H1 (cell line): ENCODE data around the gene LMTK2. TPM values are rescaled to one million over a fixed set of nuclear protein-coding genes. Genes with fewer than 3 reads are reported as not detected.

ENCODE experiments used
- CTCF ChIA-PET: fragments of 300-600 bp; sonication (Branson Sonifier 250); formaldehyde crosslinking; loops from one replicate; lab custom pipeline; 2021; ENCODE audit not compliant: partially characterized antibody; lab: Charles Lee
- POLR2A ChIA-PET: fragments of 300-600 bp; sonication (Branson Sonifier 250); formaldehyde crosslinking; loops from one replicate; lab custom pipeline; 2021; ENCODE audit warnings: inconsistent platforms; ENCODE audit not compliant: partially characterized antibody; lab: Charles Lee
- DNase-seq, 2 experiments: peaks; one replicate each; pipeline versions ENCODE4 v3.0.0 to v3.0.0-alpha.2; 2010 to 2022; ENCODE audit warnings: low spot score in 2 of 2, low read depth in 1 of 2, mixed read lengths in 1 of 2
- FAIRE-seq: peaks from 2 replicates; lab custom pipeline; 2011; peaks lifted over from hg19 to GRCh38; lab: Jason Lieb, UNC
- H2AFZ ChIP-seq: 2 replicates; pipeline ENCODE4 v1.8.1; 2012; ENCODE audit warnings: low read length, inconsistent platforms
- H2AK5ac ChIP-seq: 2 replicates; pipeline ENCODE4 v1.6.1; 2013; ENCODE audit warnings: low read depth, low read length
- H2BK120ac ChIP-seq: replicated peaks from 2 replicates; pipeline ENCODE3; 2013; ENCODE audit warnings: low read depth, low read length, inconsistent platforms
- H2BK12ac ChIP-seq: 2 replicates; pipeline ENCODE4 v1.6.1; 2013; ENCODE audit warnings: low read depth, low read length
- H2BK15ac ChIP-seq: 2 replicates; pipeline ENCODE4 v1.6.1; 2013; ENCODE audit warnings: low read length
- H2BK20ac ChIP-seq: 2 replicates; pipeline ENCODE4 v1.6.1; 2013; ENCODE audit warnings: low read length
- H2BK5ac ChIP-seq: 2 replicates; pipeline ENCODE4 v1.6.1; 2013; ENCODE audit warnings: low read depth, low read length
- H3K14ac ChIP-seq: 2 replicates; pipeline ENCODE4 v1.6.1; 2013; ENCODE audit warnings: inconsistent platforms; ENCODE audit not compliant: insufficient read length
- H3K18ac ChIP-seq: 2 replicates; pipeline ENCODE4 v1.6.1; 2013; ENCODE audit warnings: low read length; ENCODE audit errors: extremely low read depth
- H3K23ac ChIP-seq: 2 replicates; pipeline ENCODE4 v1.6.1; 2013; ENCODE audit warnings: inconsistent platforms; ENCODE audit not compliant: insufficient read length
- H3K23me2 ChIP-seq: 2 replicates; pipeline ENCODE4 v1.6.1; 2013; ENCODE audit warnings: low read depth, low read length
- H3K27ac ChIP-seq: 2 replicates; pipeline ENCODE4 v1.6.1; 2011; ENCODE audit warnings: low read depth, low read length, inconsistent platforms
- H3K27me3 ChIP-seq, 4 experiments: replicated peaks in 1 of 4; 1 replicate in 1 of 4; 2 replicates in 3 of 4; pipeline versions ENCODE4 v1.6.1 to v1.8.1; 2011 to 2013; ENCODE audit warnings: low read length in 3 of 4, mild to moderate bottlenecking in 3 of 4, inconsistent platforms in 2 of 4, mixed read lengths in 2 of 4, moderate library complexity in 1 of 4; ENCODE audit not compliant: control insufficient read depth in 3 of 4, insufficient read depth in 3 of 4; ENCODE audit errors: extremely low read depth in 1 of 4
- H3K36me3 ChIP-seq, 4 experiments: 2 replicates each; pipeline versions ENCODE4 v1.6.1 to v1.8.1; 2011 to 2013; ENCODE audit warnings: mild to moderate bottlenecking in 4 of 4, low read length in 3 of 4, moderate library complexity in 2 of 4, control low read depth in 1 of 4, inconsistent platforms in 1 of 4; ENCODE audit not compliant: insufficient read depth in 4 of 4, control insufficient read depth in 2 of 4
- H3K4ac ChIP-seq: replicated peaks from 2 replicates; pipeline ENCODE3; 2013; ENCODE audit warnings: low read length, low read depth, mixed read lengths, inconsistent platforms; ENCODE audit not compliant: insufficient read length
- H3K4me1 ChIP-seq, 4 experiments: replicated peaks in 1 of 4; 1 replicate in 1 of 4; 2 replicates in 3 of 4; pipeline versions ENCODE4 v1.6.1 to v1.8.1; 2011 to 2013; ENCODE audit warnings: low read length in 3 of 4, inconsistent platforms in 2 of 4, mixed read lengths in 1 of 4; ENCODE audit not compliant: insufficient read depth in 4 of 4, control insufficient read depth in 3 of 4
- H3K4me2 ChIP-seq, 2 experiments: 2 replicates each; pipeline versions ENCODE4 v1.6.1 to v1.8.1; 2011 to 2013; ENCODE audit warnings: low read depth in 2 of 2, low read length in 2 of 2, control low read depth in 1 of 2, inconsistent platforms in 1 of 2, mild to moderate bottlenecking in 1 of 2; ENCODE audit not compliant: insufficient read depth in 1 of 2
- H3K4me3 ChIP-seq, 4 experiments: fragments of 200-600, 300-600 bp in 1 of 4; sonication (generic), shearing (Covaris generic), sonication (Bioruptor Twin) in 1 of 4; 2 replicates each; pipeline versions ENCODE4 v1.5.1 to v1.8.1; 2011 to 2016; ENCODE audit warnings: low read length in 4 of 4, low read depth in 3 of 4, control low read depth in 2 of 4, inconsistent platforms in 2 of 4, mild to moderate bottlenecking in 2 of 4, mixed read lengths in 1 of 4, moderate library complexity in 1 of 4; ENCODE audit not compliant: insufficient read depth in 2 of 4; ENCODE audit errors: extremely low read depth in 1 of 4
- H3K56ac ChIP-seq: replicated peaks from 2 replicates; pipeline ENCODE3; 2013; ENCODE audit warnings: low read depth, mild to moderate bottlenecking, mixed read lengths, low read length, inconsistent platforms; ENCODE audit not compliant: insufficient read length
- H3K79me1 ChIP-seq: 2 replicates; pipeline ENCODE4 v1.6.1; 2013; ENCODE audit warnings: low read depth, low read length, control low read depth
- H3K79me2 ChIP-seq, 2 experiments: 2 replicates each; pipeline versions ENCODE4 v1.6.1 to v1.8.1; 2012 to 2013; ENCODE audit warnings: low read length in 2 of 2, mild to moderate bottlenecking in 2 of 2, inconsistent platforms in 1 of 2; ENCODE audit not compliant: insufficient read depth in 2 of 2, control insufficient read depth in 1 of 2
- H3K9ac ChIP-seq, 4 experiments: replicated peaks in 1 of 4; 1 replicate in 1 of 4; 2 replicates in 3 of 4; pipeline versions ENCODE4 v1.6.1 to v1.8.1; 2011 to 2013; ENCODE audit warnings: low read depth in 3 of 4, low read length in 3 of 4, control low read depth in 2 of 4, mild to moderate bottlenecking in 2 of 4, moderate library complexity in 2 of 4, inconsistent platforms in 1 of 4; ENCODE audit errors: extremely low read depth in 1 of 4
- H3K9me3 ChIP-seq, 2 experiments: 2 replicates each; pipeline versions ENCODE4 v1.6.1 to v1.8.1; 2012 to 2013; ENCODE audit warnings: mild to moderate bottlenecking in 2 of 2, moderate library complexity in 2 of 2, control low read depth in 1 of 2, inconsistent platforms in 1 of 2, low read depth in 1 of 2, low read length in 1 of 2, mixed read lengths in 1 of 2; ENCODE audit not compliant: insufficient read depth in 2 of 2
- H4K20me1 ChIP-seq, 2 experiments: replicated peaks in 1 of 2; 2 replicates each; pipeline versions ENCODE3 to v1.8.1; 2011 to 2013; ENCODE audit warnings: inconsistent platforms in 2 of 2, low read length in 2 of 2, mild to moderate bottlenecking in 1 of 2; ENCODE audit not compliant: insufficient read depth in 2 of 2, control insufficient read depth in 1 of 2
- H4K5ac ChIP-seq: 2 replicates; pipeline ENCODE4 v1.6.1; 2013; ENCODE audit warnings: low read length, low read depth, mixed read lengths, inconsistent platforms; ENCODE audit not compliant: insufficient read length
- H4K8ac ChIP-seq: 2 replicates; pipeline ENCODE4 v1.8.0; 2013; ENCODE audit warnings: mild to moderate bottlenecking, moderate library complexity, low read length, inconsistent platforms; ENCODE audit not compliant: insufficient read depth; ENCODE audit errors: extremely low read depth
- H4K91ac ChIP-seq: replicated peaks from 2 replicates; pipeline ENCODE3; 2013; ENCODE audit warnings: low read length, mixed read lengths, inconsistent platforms; ENCODE audit not compliant: insufficient read length
- EGR1 ChIP-seq: IDR thresholded peaks from 2 replicates; pipeline ENCODE4 v1.6.1; 2011; ENCODE audit warnings: low read depth, low read length, borderline replicate concordance
- WGBS, 2 experiments: shearing (Covaris generic) in 1 of 2; methylation state at CpG; one replicate each; pipeline versions ENCODE4 v1.1.6 to v1.1.7; 2013 to 2015; ENCODE audit warnings: low lambda C conversion rate in 2 of 2, mixed read lengths in 2 of 2, inconsistent platforms in 1 of 2, low coverage in 1 of 2, missing lambda C conversion rate in 1 of 2; ENCODE audit not compliant: insufficient replicate concordance in 2 of 2, insufficient coverage in 1 of 2, insufficient read length in 1 of 2; ENCODE audit errors: extremely low coverage in 1 of 2, missing lambda C conversion rate in 1 of 2; 5-methylcytosine and 5-hydroxymethylcytosine counted together
- polyA plus RNA-seq, 7 experiments: library from polyadenylated mRNA; depleted of rRNA in 3 of 7; stranded (reverse) in 5 of 7; unstranded in 2 of 7; fragments of >200 nt in 5 of 7; fragments of 200-250 nt in 2 of 7; gene quantifications; 1 replicate in 5 of 7; 2 replicates in 1 of 7; 4 replicates in 1 of 7; pipeline versions ENCODE4 v1.2.1 to v1.2.3, GENCODE V29; 2011 to 2013; ENCODE audit warnings: missing spikeins in 2 of 7, mixed read lengths in 2 of 7
- total RNA-seq: library from RNA; stranded (reverse); fragmentation: NEBNext Ultra II Directional; extraction: Animal tissue kit (Norgen Biotek cat#: 25700); gene quantifications from 2 replicates; pipeline ENCODE4 v1.2.1, GENCODE V29; 2021

The LMTK2 gene
- total and polyA plus RNA-seq, 2 of the 8 experiments (the other 6 are each of a cell fraction or from before 2014, with no cell fraction given), result 9.7 to 30.7 TPM

DNA sequence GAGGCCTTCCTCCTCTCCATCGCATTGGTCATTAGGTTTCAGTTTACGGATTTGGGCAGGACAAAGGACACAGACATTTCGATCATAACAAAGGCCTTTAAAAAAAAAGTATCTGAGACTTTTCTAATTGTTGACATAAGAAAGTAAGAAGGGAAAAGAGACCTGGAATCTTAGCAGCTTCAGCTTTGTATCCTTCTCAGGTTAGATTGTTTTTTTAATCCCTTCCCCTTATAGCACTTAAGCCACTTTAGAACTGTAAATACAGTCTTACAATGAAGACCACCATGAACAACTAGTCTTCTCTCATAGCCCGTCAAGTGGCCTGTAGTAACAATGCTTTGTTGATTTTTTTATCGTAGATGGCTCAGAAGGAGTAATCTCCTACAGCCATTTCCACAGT is 45.2 kb downstream of the LMTK2 start:
- Histone ChIP-seq H2BK5ac (no peak overlapping the region; the same call in 1 of the 2 replicates), H3K9ac (no peak overlapping the region), H2AK5ac (no peak overlapping the region), H3K56ac (no peak overlapping the region), H4K8ac (no peak overlapping the region), H3K79me1 (peaks cover 6% of the 10 kb centered on the region), H3K23me2 (no peaks in the 10 kb centered on the region), H3K9me3 (no peaks in the 10 kb centered on the region), H4K91ac (no peak overlapping the region), H3K79me2 (no peaks in the 10 kb centered on the region), H4K20me1 (peaks cover 0 to 3% of the 10 kb centered on the region in 2 experiments), H2AFZ (no peak overlapping the region), H3K18ac (no peak overlapping the region), H2BK120ac (no peak overlapping the region), H3K4me3 (no peak overlapping the region), H2BK20ac (no peak overlapping the region), H3K4me1 (no peaks in the 10 kb centered on the region; a peak in 2 of 7 replicates), H2BK15ac (no peak overlapping the region), H3K27me3 (no peaks in the 10 kb centered on the region), H4K5ac (no peak overlapping the region), H3K4ac (no peak overlapping the region), H3K14ac (no peak overlapping the region), H3K23ac (no peak overlapping the region), H3K4me2 (no peak overlapping the region), H3K36me3 (peaks cover 2 to 34% (median 16%) of the 10 kb centered on the region in 4 experiments; a peak in 6 of 8 replicates), H3K27ac (0 out of 2 replicates have a peak overlapping the region, but pooled peaks have one; percentile 35), H2BK12ac (no peak overlapping the region)
- WGBS, 2 experiments, result 90% methylated on average over 5 of the region's 5 CpGs; no CpG with 5 or more reads in 1 of the 2 experiments
- POLR2A ChIA-PET, result no interaction called here
- FAIRE-seq, result no peak
- no peak for DNase-seq
- CTCF ChIA-PET, result interaction anchor here (6.7 kb wide), 1 partner anchor 13 kb away, joined by 27 read pairs; no protein-coding TSS in a partner anchor
- TF ChIP-seq EGR1, result no peak
